Testis (tissue), 3 donors: ENCODE data around the gene BCOR. TPM values are rescaled to one million over a fixed set of nuclear protein-coding genes. Genes with fewer than 3 reads are reported as not detected.

Experiments used
- DNase-seq: peaks from one replicate; pipeline ENCODE4 v3.0.0-alpha.2; 2019
- H3K27ac ChIP-seq, 2 donors: fragments of 200-600 bp; sonication (generic); one replicate each; pipeline ENCODE4 v1.5.1; 2019
- H3K27me3 ChIP-seq: fragments of 200-600 bp; sonication (generic); one replicate; pipeline ENCODE4 v1.5.1; 2019
- H3K36me3 ChIP-seq: fragments of 200-600 bp; sonication (generic); one replicate; pipeline ENCODE4 v1.5.1; 2017; ENCODE audit warnings: low read depth; ENCODE audit errors: missing control alignments
- H3K4me1 ChIP-seq: fragments of 200-600 bp; sonication (generic); one replicate; pipeline ENCODE4 v1.5.1; 2019
- H3K4me3 ChIP-seq, 2 donors: fragments of 200-600 bp; sonication (generic); one replicate each; pipeline ENCODE4 v1.5.1; 2017 to 2019
- H3K9me3 ChIP-seq: fragments of 200-600 bp; sonication (generic); one replicate; pipeline ENCODE4 v1.5.1; 2017
- POLR2A ChIP-seq: fragments of 450-650 bp; IDR thresholded peaks from one replicate; pipeline ENCODE4 v1.6.1; 2017; ENCODE audit warnings: antibody characterized with exemption, mild to moderate bottlenecking, moderate library complexity
- WGBS, 2 donors: methylation state at CpG; one replicate each; pipeline ENCODE4 v1.1.5; 2018; 5-methylcytosine and 5-hydroxymethylcytosine counted together
- intact Hi-C: fragments of 100-400 bp; cut with DNase I; formaldehyde crosslinking; loops from one replicate; pipeline ENCODE4 v1.15.1; 2023; ENCODE audit warnings: low total_unique reads
- polyA plus RNA-seq: library from polyadenylated mRNA; stranded (reverse); fragments of 350-450 nt; fragmentation: Illumina TruSeq; extraction: RNeasy Lipid Tissue Mini Kit (QIAGEN cat#74804); gene quantifications from one replicate; pipeline ENCODE4 v1.2.3, GENCODE V29; 2014; ENCODE audit warnings: low read depth, low replicate concordance; ENCODE audit not compliant: insufficient read depth
- total RNA-seq, 2 donors: library from RNA; depleted of rRNA; stranded (reverse); fragments of >200 nt; gene quantifications; one replicate each; pipeline ENCODE4 v1.2.3, GENCODE V29; 2016
- TF ChIP-seq, protein P1 (sequence below), 3 experiments: fragments of 450-650 bp in 2 of 3; fragments of 200-600 bp in 1 of 3; sonication (generic) in 1 of 3; IDR thresholded peaks; one replicate each; pipeline ENCODE4 v1.5.1; 2016 to 2019; ENCODE audit warnings: antibody characterized with exemption in 3 of 3, mild to moderate bottlenecking in 2 of 3, moderate library complexity in 1 of 3

Gene BCOR
- total and polyA plus RNA-seq, 3 donors from 2014 or later = 26.4 to 69.6 (median 46.8) TPM

DNA sequence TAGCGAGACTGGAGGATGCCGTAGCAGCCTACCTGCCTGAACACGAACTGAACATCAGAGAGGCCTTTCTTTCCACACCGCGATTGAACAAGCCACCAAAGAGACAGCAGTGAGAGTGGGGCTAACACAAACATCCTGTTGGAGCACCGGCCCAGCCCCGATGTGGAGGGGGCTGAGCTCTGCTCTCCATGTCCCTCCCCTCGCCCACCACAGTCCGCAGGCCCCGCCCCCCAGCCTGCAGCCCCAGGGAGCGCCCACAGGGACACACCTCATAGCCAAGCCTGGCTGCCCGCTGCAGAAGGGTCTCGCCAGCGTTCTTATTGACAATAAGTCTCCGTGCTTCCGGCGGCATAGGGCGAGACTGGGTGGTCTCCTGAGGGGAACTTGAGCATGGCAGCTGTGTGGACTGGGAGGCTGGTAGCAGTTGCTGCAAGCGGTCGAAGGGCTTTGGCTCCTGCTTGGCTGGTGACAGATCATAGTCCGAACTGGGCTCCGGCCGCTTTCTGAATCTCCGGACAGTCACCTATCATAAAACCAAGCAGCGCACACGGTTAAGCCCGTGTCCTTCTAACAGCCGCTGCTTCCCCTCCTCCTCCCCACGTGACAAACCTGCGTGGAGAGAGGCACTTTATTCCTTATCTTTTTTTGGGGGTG is 35.8 kb downstream of the BCOR start:
- Histone ChIP-seq H3K9me3 (no peaks in the 10 kb centered on the region), H3K36me3 (no peaks in the 10 kb centered on the region), H3K27ac (no peak overlapping the region), H3K27me3 (no peaks in the 10 kb centered on the region), H3K4me3 (no peak overlapping the region), H3K4me1 (no peaks in the 10 kb centered on the region)
- intact Hi-C loops = no loop called here
- no peak for DNase-seq
- 79 to 95% methylated on average over 4 to 20 of the region's 30 CpGs for WGBS, 2 donors
- no peak for TF ChIP-seq POLR2A
- TF ChIP-seq, protein P1, sequence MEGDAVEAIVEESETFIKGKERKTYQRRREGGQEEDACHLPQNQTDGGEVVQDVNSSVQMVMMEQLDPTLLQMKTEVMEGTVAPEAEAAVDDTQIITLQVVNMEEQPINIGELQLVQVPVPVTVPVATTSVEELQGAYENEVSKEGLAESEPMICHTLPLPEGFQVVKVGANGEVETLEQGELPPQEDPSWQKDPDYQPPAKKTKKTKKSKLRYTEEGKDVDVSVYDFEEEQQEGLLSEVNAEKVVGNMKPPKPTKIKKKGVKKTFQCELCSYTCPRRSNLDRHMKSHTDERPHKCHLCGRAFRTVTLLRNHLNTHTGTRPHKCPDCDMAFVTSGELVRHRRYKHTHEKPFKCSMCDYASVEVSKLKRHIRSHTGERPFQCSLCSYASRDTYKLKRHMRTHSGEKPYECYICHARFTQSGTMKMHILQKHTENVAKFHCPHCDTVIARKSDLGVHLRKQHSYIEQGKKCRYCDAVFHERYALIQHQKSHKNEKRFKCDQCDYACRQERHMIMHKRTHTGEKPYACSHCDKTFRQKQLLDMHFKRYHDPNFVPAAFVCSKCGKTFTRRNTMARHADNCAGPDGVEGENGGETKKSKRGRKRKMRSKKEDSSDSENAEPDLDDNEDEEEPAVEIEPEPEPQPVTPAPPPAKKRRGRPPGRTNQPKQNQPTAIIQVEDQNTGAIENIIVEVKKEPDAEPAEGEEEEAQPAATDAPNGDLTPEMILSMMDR (IDR thresholded peaks at IDR 0.05) = no peak

DNA sequence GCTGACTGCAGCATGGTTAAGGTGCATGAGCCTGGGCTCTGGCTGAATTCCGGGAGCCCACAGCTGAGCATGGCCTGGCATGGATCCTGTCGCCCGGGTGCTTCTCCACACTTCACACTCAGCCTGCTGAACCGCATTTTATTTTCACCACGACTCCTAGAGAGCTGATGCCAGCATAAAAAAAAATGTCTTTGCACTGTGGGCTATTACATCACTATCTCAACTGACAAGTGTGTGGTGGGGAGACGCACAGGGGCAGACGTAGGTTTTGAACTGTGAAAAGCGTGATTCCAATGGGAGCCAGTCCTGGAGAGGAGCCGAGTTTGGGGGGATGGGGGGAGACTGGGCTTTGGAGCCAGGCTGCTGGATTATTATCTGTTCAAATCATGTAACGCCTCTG is 36.8 kb downstream of the BCOR start:
- 86 to 91% methylated on average over 5 to 10 of the region's 10 CpGs for WGBS, 2 donors
- no peak for DNase-seq
- Histone ChIP-seq H3K36me3 (no peaks in the 10 kb centered on the region), H3K4me1 (no peaks in the 10 kb centered on the region), H3K27me3 (no peaks in the 10 kb centered on the region), H3K27ac (no peak overlapping the region), H3K4me3 (no peak overlapping the region), H3K9me3 (no peaks in the 10 kb centered on the region)
- no peak for TF ChIP-seq POLR2A
- TF ChIP-seq, protein P1 (IDR thresholded peaks at IDR 0.05) = no peak
- intact Hi-C loops = no loop called here

DNA sequence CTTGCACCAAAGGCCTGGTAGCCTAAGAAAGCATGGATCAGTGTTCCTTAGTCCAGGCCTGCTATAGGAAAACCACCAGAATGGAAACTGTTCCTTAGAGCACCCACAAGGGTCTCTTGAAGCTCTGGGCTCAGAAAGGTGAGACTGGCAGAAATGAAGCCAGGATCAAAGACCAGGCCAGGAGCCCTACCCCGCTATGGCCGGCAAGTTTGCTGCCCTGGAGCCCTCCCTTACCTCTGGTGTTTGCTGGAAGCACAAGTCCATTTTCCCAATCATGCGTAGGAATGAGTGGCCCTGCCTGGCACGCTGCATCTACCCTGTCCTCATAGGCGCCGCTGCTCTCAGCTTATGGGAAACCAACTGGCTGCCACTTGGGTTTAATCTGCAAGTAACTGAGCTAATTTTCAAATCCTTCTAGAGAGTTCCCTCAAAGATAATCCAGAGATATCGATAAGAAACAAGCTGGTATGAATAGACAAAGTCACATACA is 37.4 kb downstream of the BCOR start:
- Histone ChIP-seq H3K4me3 (no peak overlapping the region), H3K36me3 (no peaks in the 10 kb centered on the region), H3K4me1 (no peaks in the 10 kb centered on the region), H3K9me3 (no peaks in the 10 kb centered on the region), H3K27ac (no peak overlapping the region), H3K27me3 (no peaks in the 10 kb centered on the region)
- DNase-seq = no peak
- no peak for TF ChIP-seq POLR2A
- TF ChIP-seq, protein P1 (IDR thresholded peaks at IDR 0.05) = no peak
- 100% methylated on average over 7 of the region's 7 CpGs; no CpG with 5 or more reads in 1 of the 2 donors for WGBS, 2 donors
- intact Hi-C loops = no loop called here

DNA sequence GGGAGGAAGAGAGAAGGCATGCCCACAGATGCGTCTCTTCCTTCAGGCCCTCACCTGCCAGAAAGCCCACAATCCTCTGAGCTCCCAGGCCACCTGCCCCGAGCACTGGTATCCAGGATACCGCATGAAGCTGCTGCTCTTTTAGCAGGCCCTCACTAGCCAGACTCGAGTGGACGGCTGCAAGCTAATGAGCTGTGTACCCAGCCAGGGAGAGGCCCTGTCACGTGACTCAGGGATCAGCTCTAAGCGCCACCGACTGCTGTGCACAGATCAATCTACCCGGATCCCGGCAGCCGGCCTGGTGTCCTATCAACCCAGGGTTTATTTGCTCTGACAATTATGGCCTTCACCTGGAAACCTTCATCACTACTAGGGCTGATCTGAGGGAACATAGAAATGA is 39.0 kb downstream of the BCOR start:
- TF ChIP-seq POLR2A = no peak
- TF ChIP-seq, protein P1 (IDR thresholded peaks at IDR 0.05) = no peak
- Histone ChIP-seq H3K36me3 (no peaks in the 10 kb centered on the region), H3K27me3 (no peaks in the 10 kb centered on the region), H3K4me3 (no peak overlapping the region), H3K27ac (no peak overlapping the region), H3K4me1 (no peaks in the 10 kb centered on the region), H3K9me3 (no peaks in the 10 kb centered on the region)
- DNase-seq = no peak
- WGBS, 2 donors = 95% methylated on average over 5 of the region's 11 CpGs; no CpG with 5 or more reads in 1 of the 2 donors
- intact Hi-C loops = no loop called here

DNA sequence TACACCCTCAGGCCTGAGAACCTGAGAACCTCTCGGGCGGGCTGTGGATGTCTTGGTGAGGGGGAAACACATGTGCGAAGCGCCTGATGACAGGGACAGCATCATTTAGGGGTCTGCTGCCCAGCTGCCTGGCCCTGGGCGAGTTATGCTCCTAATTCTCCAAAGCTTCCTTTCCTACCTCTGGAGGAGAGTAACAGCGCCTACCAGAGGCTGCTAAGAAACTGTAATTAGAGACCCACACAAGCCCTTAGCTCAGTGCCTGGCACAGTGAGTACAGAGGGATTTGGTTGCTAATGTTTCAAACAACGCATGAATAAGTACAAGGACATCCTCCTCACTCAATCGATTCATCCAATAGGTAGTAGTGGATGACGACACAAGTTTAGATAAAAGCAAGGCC is 40.4 kb downstream of the BCOR start:
- intact Hi-C loops = no loop called here
- H3K9me3 ChIP-seq = no peaks in the 10 kb centered on the region
- H3K27ac ChIP-seq = no peak overlapping the region
- no peak for DNase-seq
- TF ChIP-seq POLR2A = no peak
- TF ChIP-seq, protein P1 (IDR thresholded peaks at IDR 0.05) = no peak
- H3K4me1 ChIP-seq = no peaks in the 10 kb centered on the region
- H3K4me3 ChIP-seq = no peak overlapping the region
- WGBS, 2 donors = 92 to 93% methylated on average over 3 to 9 of the region's 9 CpGs
- no peaks in the 10 kb centered on the region for H3K36me3 ChIP-seq
- no peaks in the 10 kb centered on the region for H3K27me3 ChIP-seq
